Aorta (tissue), 5 donors: ENCODE data around the gene ATP11B. TPM values are rescaled to one million over a fixed set of nuclear protein-coding genes. Genes with fewer than 3 reads are reported as not detected.
A peak's percentile ranks its signal among the peaks of the same experiment; 100 is the strongest.

Experiments
- ATAC-seq: fragments of 200-7000 bp; cut with Tn5 transposase; one replicate; pipeline ENCODE4 v1.9.1; 2022; ENCODE audit warnings: moderate library complexity; ENCODE audit not compliant: low FRiP score
- DNase-seq, 2 donors: peaks; one replicate each; pipeline ENCODE4 v3.0.0-alpha.2; 2020
- H3K27ac ChIP-seq, 2 donors: one replicate each; pipeline ENCODE4 v1.5.1; 2013; ENCODE audit warnings: low read length in 2 of 2, mild to moderate bottlenecking in 2 of 2, moderate library complexity in 2 of 2, control low read depth in 1 of 2, inconsistent platforms in 1 of 2, low read depth in 1 of 2
- H3K27me3 ChIP-seq, 2 donors: one replicate each; pipeline ENCODE4 v1.6.1; 2013; ENCODE audit warnings: control low read depth in 1 of 2, low read length in 1 of 2, mild to moderate bottlenecking in 1 of 2, moderate library complexity in 1 of 2; ENCODE audit not compliant: insufficient read depth in 2 of 2, control insufficient read depth in 1 of 2
- H3K36me3 ChIP-seq, 2 donors: one replicate each; pipeline ENCODE4 v1.6.1; 2013; ENCODE audit warnings: control low read depth in 1 of 2, low read length in 1 of 2, mild to moderate bottlenecking in 1 of 2; ENCODE audit not compliant: insufficient read depth in 2 of 2, control insufficient read depth in 1 of 2
- H3K4me1 ChIP-seq, 2 donors: one replicate each; pipeline ENCODE4 v1.6.1; 2013; ENCODE audit warnings: low read length in 2 of 2, control low read depth in 1 of 2, mild to moderate bottlenecking in 1 of 2, moderate library complexity in 1 of 2; ENCODE audit not compliant: insufficient read depth in 2 of 2, control insufficient read depth in 1 of 2
- H3K4me3 ChIP-seq, 2 donors: one replicate each; pipeline ENCODE4 v1.5.1; 2013; ENCODE audit warnings: low read length in 2 of 2, control low read depth in 1 of 2, mild to moderate bottlenecking in 1 of 2
- H3K9me3 ChIP-seq: one replicate; pipeline ENCODE4 v1.6.1; 2013; ENCODE audit warnings: mild to moderate bottlenecking, low read length; ENCODE audit not compliant: control insufficient read depth
- WGBS, 2 donors: extraction: QIAGEN DNeasy Blood & Tissue Kit; methylation state at CpG; one replicate each; pipeline ENCODE4 v1.1.7; 2013; 5-methylcytosine and 5-hydroxymethylcytosine counted together
- intact Hi-C, 2 donors: fragments of 100-400 bp; cut with DNase I; formaldehyde crosslinking; loops; one replicate each; pipeline versions ENCODE4 v1.14.2 to v1.15.0; 2022
- polyA plus RNA-seq, 2 donors: library from polyadenylated mRNA; stranded (reverse); fragments of 200-250 nt; gene quantifications; one replicate each; pipeline ENCODE4 v1.2.3, GENCODE V29; 2013
- total RNA-seq, 2 donors: library from RNA; stranded (reverse); fragmentation: NEBNext Ultra II Directional; extraction: Animal tissue kit (Norgen Biotek cat#: 25700); gene quantifications; one replicate each; pipeline ENCODE4 v1.2.1, GENCODE V29; 2021
- donor health status: healthy with polysubstance abuse.
- donor health status: Bipolar disorder and iron deficiency.
- donor health status: DM: no; HTN: no; CAD: no.
- donor health status: DM: no; HTN: no; CAD: no.
- donor health status: DM: yes; HTN: yes; CAD: no.

ATP11B gene
- total and polyA plus RNA-seq, 4 donors, result 8.9 to 70.3 (median 37.5) TPM

DNA sequence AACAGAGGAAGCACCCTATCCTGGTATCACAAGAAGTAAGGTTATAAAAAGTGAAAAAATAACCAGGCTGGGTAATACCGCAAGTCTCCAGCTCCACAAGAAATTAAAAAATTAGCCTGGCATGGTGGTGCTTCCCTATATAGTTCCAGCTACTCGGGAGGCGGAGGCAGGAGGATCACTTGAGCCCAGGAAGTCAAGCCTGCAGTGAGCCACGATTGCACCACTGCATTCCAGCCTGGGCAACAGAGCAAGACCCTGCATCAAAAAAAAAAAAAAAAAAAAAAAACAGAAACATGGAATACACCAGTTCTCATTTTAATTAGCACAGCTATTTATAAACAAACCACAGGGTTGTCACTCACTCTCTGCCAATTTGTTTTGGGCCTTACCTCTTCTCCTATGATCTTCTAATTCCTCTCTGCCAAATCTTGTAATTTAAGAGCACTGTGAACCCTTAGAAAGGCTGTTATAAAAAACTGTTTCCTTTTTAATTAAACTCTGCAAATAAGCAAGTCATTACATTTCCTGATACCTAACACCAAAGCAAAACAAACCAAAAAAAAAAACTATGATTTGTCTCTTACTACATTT is 164.5 kb downstream of the ATP11B start:
- DNase-seq (no peak), ATAC-seq (no peak)
- Histone ChIP-seq H3K27me3 (no peaks in the 10 kb centered on the region), H3K36me3 (peaks cover 0 to 4% of the 10 kb centered on the region in 2 donors), H3K4me1 (no peaks in the 10 kb centered on the region), H3K27ac (no peak overlapping the region), H3K9me3 (no peaks in the 10 kb centered on the region), H3K4me3 (no peak overlapping the region)
- 88 to 95% methylated on average over 4 of the region's 4 CpGs for WGBS, 2 donors
- intact Hi-C loops, result no loop called here

DNA sequence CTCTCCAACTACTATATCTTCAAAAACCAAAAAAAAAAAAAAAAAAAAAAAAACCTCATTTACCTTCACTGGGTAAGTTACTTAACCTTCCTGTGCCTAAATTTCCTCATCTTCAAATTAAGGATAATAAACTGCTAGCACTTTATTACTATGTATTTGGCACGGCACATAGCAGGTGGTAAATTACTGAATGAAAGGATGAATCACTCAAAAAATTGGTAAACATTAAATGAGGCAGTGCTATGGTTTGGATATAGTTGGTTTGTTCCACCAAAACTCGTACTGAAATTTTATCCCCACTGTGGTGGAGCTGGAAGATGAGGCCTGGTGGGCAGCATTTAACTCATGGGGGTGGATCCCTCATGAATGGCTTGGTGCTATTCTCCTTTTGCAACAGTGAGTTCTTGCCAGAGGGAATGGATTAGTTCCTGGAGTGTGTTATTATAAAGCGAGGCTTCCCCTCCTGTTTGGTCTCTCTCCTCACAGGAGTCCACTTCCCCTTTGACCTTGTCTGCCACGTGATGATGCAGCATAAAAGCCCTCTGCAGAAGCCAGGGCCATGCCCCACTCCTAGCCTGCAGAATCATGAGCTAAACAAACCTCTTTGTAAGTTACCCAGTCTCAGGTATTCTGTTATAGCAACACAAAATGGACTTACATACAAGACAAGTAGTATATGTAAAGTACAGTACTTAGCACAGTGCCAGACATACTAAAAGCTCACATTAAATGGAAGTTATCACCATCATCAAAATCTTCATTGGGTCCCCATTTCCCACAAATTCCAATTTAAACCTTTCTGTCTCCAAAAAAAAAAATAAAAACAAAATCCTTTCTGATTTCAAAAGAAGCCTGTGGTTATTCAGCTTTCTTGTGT is 166.4 kb downstream of the ATP11B start:
- H3K36me3 ChIP-seq, result peaks cover 0 to 4% of the 10 kb centered on the region in 2 donors
- no peak overlapping the region for H3K27ac ChIP-seq
- H3K9me3 ChIP-seq, result no peaks in the 10 kb centered on the region
- H3K4me1 ChIP-seq, result no peaks in the 10 kb centered on the region
- intact Hi-C loops, result no loop called here
- H3K4me3 ChIP-seq, result no peak overlapping the region
- WGBS, 2 donors, result 64 to 72% methylated on average over 4 of the region's 4 CpGs
- ATAC-seq, result no peak
- DNase-seq, result no peak
- H3K27me3 ChIP-seq, result no peaks in the 10 kb centered on the region

DNA sequence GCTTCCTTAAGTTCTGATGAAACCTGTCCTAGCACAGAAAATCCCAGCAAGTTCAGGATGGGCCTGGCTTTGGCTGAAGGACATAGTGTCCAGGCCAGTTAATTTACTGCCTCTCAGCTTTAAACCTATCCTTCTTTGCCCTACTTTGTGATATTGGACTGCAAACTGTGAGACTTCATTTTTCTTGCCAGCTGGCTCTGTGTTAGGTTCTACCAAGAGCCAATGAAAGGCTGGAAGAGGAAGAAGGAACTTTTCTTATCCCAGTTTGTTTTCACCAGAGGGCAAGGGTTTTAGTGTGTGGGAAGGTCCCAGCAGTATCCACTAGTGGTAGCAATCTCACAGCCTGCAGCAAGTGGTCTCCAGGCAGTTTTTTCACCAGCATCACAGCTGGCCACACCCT is 168.9 kb downstream of the ATP11B start:
- ATAC-seq (peak; percentile 46), DNase-seq (no peak)
- Histone ChIP-seq H3K27me3 (no peaks in the 10 kb centered on the region), H3K4me3 (no peak overlapping the region), H3K27ac (no peak overlapping the region), H3K9me3 (no peaks in the 10 kb centered on the region), H3K36me3 (peaks cover 0 to 4% of the 10 kb centered on the region in 2 donors), H3K4me1 (no peaks in the 10 kb centered on the region)
- intact Hi-C loops, result no loop called here

DNA sequence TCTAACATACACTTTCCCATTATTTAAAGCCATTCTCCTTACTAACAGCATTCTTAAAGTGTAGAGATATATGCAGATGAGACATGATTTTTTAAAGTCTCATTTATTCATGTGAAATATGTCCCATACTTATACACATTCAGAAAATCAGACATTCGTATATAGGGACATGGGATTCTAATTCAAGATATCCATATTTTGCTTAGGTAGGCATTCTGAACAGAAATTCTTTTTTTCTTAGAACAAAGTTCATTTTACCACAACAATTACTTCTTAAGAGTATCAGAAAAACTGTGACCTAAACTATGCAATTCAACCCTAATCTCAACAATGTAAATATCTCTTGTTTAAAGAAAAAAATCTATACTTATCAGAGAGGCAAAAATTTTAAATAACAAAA is 170.9 kb downstream of the ATP11B start:
- no peak overlapping the region for H3K4me3 ChIP-seq
- H3K4me1 ChIP-seq, result no peaks in the 10 kb centered on the region
- no peak for ATAC-seq
- intact Hi-C loops, result no loop called here
- DNase-seq, result no peak
- no peaks in the 10 kb centered on the region for H3K27me3 ChIP-seq
- H3K36me3 ChIP-seq, result peaks cover 0 to 4% of the 10 kb centered on the region in 2 donors
- H3K27ac ChIP-seq, result no peak overlapping the region
- H3K9me3 ChIP-seq, result no peaks in the 10 kb centered on the region
- 91 to 95% methylated on average over 1 of the region's 1 CpG for WGBS, 2 donors

DNA sequence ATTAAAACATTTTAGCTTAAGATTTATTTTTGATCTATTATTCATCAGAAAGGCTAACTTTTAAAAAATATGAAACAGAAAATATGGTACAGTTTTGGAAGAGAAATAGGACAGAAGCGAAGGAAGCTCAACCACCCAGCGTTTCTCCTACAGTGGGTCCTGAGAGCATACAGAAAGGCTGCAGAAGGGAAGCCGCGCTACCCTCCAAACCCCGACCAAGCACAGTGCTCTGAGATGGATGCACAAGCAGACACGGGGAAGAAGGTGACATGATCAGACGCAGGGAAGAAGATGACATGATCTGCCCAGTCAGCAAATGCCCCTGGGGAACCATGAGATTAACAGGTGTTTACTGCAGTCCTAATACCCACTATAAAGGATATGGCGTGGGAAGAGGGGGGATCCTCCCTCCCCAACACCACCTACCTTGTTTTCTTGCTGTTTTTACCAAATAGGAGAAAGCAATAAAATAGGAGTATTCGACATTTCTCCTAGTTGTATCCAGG is 172.6 kb downstream of the ATP11B start:
- intact Hi-C loops, result no loop called here
- WGBS, 2 donors, result 86 to 90% methylated on average over 9 of the region's 9 CpGs
- H3K36me3 ChIP-seq, result no peaks in the 10 kb centered on the region
- no peak for DNase-seq
- H3K27ac ChIP-seq, result no peak overlapping the region
- H3K4me3 ChIP-seq, result no peak overlapping the region
- no peaks in the 10 kb centered on the region for H3K9me3 ChIP-seq
- no peaks in the 10 kb centered on the region for H3K4me1 ChIP-seq
- H3K27me3 ChIP-seq, result no peaks in the 10 kb centered on the region
- ATAC-seq, result no peak

DNA sequence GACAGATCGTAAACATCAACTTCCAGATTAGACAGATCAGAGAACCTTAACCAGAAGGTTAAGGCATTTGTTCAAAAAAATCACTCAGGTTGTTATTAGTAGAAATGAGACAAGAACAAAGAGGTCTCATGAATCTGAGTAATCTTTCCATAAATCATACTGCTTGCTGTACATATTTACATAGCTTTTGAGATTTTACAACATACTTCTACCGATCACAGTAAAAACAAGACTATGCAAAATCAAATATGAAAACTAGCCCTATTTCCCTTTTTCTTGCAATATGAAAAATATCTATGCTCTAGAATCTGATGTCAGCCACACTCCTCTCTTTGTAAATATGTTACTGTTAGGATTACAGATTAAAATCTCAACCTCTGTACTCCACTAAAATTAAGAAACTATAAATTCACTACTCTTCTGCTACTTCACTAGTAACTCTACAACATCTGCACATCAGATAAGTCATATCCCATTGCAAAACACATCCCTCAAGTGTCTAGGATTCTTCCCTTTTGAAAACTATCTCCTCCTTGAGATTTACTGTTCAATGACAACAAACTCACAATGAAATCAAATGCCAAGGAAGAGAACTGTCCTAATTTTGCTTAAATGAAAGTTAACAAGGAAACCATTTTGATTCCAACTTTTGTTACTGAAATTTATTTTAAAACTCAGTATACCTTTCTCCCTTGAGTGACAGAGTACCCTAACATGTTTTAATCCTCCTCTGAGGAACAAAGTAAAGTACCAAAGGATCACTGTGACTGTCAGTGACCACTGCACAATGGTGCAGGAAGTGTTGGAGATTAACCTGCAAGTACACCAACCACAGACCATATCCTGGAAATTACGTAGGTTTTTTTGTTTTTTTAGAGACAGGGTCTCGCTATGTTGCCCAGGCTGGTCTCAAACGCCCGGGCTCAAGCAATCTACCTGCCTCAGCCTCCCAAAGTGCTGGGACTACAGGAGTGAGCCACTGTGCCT is 174.2 kb downstream of the ATP11B start:
- no peak overlapping the region for H3K4me3 ChIP-seq
- DNase-seq (no peak), ATAC-seq (no peak)
- no peaks in the 10 kb centered on the region for H3K9me3 ChIP-seq
- H3K27me3 ChIP-seq, result no peaks in the 10 kb centered on the region
- no peaks in the 10 kb centered on the region for H3K36me3 ChIP-seq
- intact Hi-C loops, result no loop called here
- 85 to 86% methylated on average over 6 of the region's 6 CpGs for WGBS, 2 donors
- no peak overlapping the region for H3K27ac ChIP-seq
- no peaks in the 10 kb centered on the region for H3K4me1 ChIP-seq

DNA sequence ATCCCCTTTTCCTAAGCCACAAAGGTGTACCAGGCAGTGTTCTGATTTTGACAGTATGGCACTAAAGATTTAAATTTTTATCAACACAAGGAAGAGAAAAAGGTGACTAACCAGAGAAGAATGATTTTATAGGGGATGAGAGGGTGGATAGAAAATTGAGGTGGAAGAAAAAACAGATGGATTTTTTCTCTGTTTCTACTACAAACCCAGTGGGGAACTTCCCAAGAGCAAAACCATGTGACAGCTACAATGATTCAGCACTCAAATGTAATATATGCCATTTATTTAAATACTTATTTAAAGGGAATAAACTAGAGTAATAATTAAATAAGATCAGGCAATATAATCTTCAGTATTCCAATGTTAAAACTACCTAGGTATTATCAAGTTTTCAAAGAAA is 176.0 kb downstream of the ATP11B start:
- H3K27ac ChIP-seq, result no peak overlapping the region
- H3K4me3 ChIP-seq, result no peak overlapping the region
- no peaks in the 10 kb centered on the region for H3K4me1 ChIP-seq
- intact Hi-C loops, result no loop called here
- H3K9me3 ChIP-seq, result no peaks in the 10 kb centered on the region
- H3K36me3 ChIP-seq, result no peaks in the 10 kb centered on the region
- no peaks in the 10 kb centered on the region for H3K27me3 ChIP-seq
- DNase-seq (no peak), ATAC-seq (no peak)

DNA sequence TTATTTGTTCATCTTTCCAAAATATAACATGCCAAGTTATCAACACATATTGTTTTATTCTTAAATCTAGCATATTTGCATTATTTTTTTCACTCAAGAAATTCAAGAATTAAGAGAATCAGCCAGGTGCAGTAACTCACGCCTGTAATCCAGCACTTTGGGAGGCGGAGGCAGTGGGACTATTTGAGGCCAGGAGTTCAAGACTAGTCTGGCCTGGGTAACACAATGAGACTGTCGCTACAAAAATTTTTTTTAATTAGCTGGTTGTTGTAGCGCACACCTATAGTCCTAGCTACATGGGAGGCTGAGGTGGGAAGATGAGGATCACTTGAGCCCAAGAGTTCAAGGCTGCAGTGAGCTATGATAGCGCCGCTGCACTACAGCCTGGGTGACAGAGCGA is 176.5 kb downstream of the ATP11B start:
- Histone ChIP-seq H3K27ac (no peak overlapping the region), H3K4me1 (no peaks in the 10 kb centered on the region), H3K4me3 (no peak overlapping the region), H3K9me3 (no peaks in the 10 kb centered on the region), H3K36me3 (no peaks in the 10 kb centered on the region), H3K27me3 (no peaks in the 10 kb centered on the region)
- intact Hi-C loops, result no loop called here
- whole genome bisulfite sequencing, 2 donors, result 96% methylated on average over 7 of the region's 7 CpGs
- no peak for ATAC-seq
- no peak for DNase-seq
